ENCODE data around the gene PPM1F. TPM values are rescaled to one million over a fixed set of nuclear protein-coding genes. Genes with fewer than 3 reads are reported as not detected.

Gene PPM1F
- total RNA-seq, 1 donor from 2014 or later = 49.8 TPM

- no peaks in the 10 kb centered on the region for H3K4me1 Mint-ChIP-seq
- no peak for DNase-seq (ENCODE audit: low read depth, low spot score)
- no peaks in the 10 kb centered on the region for H3K27me3 Mint-ChIP-seq (ENCODE audit: low read depth)
- no peak overlapping the region for H3K4me3 Mint-ChIP-seq
- H3K9me3 Mint-ChIP-seq = no peaks in the 10 kb centered on the region
- H3K36me3 Mint-ChIP-seq (ENCODE audit: low read depth) = peaks cover 6% of the 10 kb centered on the region
- no peak for TF ChIP-seq CTCF (conservative IDR thresholded peaks at IDR 0.05)
- H3K27ac Mint-ChIP-seq (ENCODE audit: unreplicated experiment) = no peak overlapping the region
Measured at GRCh38 chr22:21970037-21970799, 17.6 kb upstream of the PPM1F start.

DNA sequence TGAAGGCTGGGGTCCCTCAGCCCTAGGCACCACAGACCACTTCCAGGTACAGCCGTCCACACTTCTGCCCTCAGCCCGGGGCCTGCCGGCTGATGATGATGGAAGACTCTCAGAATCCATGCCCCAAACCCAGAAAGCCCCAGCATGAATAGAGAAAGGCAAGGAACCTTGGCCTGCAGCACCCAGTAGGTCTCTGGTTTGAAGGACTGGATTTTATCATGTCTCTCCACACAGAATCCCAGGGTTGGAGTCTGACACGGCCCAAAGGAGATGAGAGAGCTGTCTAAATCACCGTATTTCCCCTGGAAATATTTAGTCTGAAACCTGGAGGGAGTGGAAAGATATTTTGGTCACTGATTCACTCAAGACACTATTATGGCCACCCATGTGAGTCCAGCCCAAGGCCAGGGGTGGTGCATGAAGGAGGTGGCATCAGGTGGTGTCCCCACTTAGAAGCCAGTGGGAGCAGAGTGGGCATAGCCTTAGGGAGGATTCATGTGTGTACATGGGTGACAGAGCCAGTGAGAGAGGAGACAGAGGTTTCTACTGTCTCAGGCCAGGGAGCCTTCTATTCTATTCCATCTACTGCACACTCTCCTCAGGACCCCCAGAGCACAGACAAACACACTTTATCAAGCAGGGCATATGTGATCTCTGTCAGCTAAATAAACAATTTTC is 15.9 kb upstream of the PPM1F start:
- Mint-ChIP-seq H3K4me1 (no peaks in the 10 kb centered on the region), H3K4me3 (peak overlapping the region; percentile 15), H3K9me3 (no peaks in the 10 kb centered on the region), H3K27me3 (ENCODE audit: low read depth) (no peaks in the 10 kb centered on the region), H3K27ac (ENCODE audit: unreplicated experiment) (peak overlapping the region; percentile 62), H3K36me3 (ENCODE audit: low read depth) (peaks cover 8% of the 10 kb centered on the region)
- no peak for DNase-seq (ENCODE audit: low read depth, low spot score)
- no peak for TF ChIP-seq CTCF (conservative IDR thresholded peaks at IDR 0.05)

DNA sequence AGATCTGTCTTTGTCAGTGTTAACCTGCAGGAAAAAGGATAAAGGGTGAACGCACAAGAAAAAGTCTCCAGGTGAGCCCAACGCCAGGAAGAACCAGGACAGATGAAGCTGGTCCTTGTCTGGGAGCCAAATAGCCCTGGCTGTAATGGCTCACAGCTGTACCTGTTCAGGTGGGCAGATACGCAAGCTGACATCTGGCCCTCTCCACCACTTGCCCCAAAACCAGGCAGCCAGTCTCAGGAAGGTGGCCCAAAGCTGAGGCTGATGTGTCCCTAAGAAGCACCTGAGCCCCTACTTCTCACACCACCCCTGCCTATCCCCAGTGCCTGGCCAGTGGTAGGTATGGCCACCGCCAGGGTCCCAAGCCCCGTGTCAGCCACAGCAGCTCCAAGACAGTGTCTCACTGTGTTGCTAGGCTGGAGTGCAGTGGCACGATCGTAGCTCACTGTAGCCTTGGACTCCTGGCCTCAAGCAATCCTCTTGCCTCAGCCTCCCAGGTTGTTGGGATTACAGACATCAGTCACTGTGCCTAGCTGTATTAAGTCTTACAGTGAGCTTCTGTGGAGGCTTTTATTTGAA is 15.1 kb upstream of the PPM1F start:
- no peak for TF ChIP-seq CTCF (conservative IDR thresholded peaks at IDR 0.05)
- H3K9me3 Mint-ChIP-seq = no peaks in the 10 kb centered on the region
- H3K4me3 Mint-ChIP-seq = no peak overlapping the region
- H3K4me1 Mint-ChIP-seq = no peaks in the 10 kb centered on the region
- DNase-seq (ENCODE audit: low read depth, low spot score) = no peak
- no peak overlapping the region for H3K27ac Mint-ChIP-seq (ENCODE audit: unreplicated experiment)
- H3K36me3 Mint-ChIP-seq (ENCODE audit: low read depth) = peaks cover 8% of the 10 kb centered on the region
- no peaks in the 10 kb centered on the region for H3K27me3 Mint-ChIP-seq (ENCODE audit: low read depth)

DNA sequence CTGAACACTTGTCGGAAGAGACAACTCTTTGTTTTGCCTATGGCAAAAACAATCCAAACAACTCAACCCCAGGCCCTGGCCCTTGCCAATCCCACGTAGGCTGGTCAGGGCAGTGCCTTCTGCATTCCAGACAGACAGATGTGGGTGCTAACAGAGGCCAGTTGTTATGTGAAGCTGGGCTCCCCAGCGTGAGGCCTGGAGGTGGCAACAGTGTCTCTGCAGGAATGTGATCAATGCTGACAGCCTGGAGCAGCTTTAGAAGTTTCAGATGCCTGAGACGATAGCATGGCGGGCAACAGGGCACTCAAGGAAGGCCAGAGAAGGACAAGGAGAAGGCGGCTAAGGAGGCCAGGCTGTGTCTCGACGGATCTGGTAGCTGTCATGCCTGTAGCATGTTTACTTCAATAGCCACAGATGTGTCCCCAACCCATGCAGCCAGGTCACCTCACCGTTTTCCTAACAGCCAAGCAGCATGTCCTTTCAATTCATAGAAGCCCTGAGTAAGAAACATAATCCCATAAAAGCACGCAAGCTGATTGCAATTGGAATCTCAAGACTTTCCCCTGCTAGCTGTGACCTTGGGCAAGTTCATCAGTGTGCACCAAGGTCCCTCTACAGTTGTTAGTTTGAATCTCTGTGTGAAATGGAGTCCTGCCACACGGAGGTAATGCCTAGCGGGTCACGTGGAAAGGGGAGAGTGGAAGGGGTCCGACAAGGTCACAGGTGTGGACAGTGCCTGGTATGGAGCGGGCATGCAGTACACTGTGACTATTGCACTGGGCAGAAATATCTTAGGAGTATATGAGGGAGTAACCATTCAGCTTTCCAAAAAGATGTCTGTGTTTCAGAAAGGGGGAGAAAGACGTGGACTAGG is 14.2 kb upstream of the PPM1F start:
- H3K4me3 Mint-ChIP-seq = no peak overlapping the region
- no peak for TF ChIP-seq CTCF (conservative IDR thresholded peaks at IDR 0.05)
- no peaks in the 10 kb centered on the region for H3K4me1 Mint-ChIP-seq
- DNase-seq (ENCODE audit: low read depth, low spot score) = no peak
- H3K27ac Mint-ChIP-seq (ENCODE audit: unreplicated experiment) = no peak overlapping the region
- no peaks in the 10 kb centered on the region for H3K27me3 Mint-ChIP-seq (ENCODE audit: low read depth)
- no peaks in the 10 kb centered on the region for H3K9me3 Mint-ChIP-seq
- H3K36me3 Mint-ChIP-seq (ENCODE audit: low read depth) = peaks cover 8% of the 10 kb centered on the region

GRCh38 chr22:21965762-21966288 is 13.2 kb upstream of the PPM1F start:
- TF ChIP-seq CTCF (conservative IDR thresholded peaks at IDR 0.05) = no peak
- Mint-ChIP-seq H3K9me3 (no peaks in the 10 kb centered on the region), H3K27me3 (ENCODE audit: low read depth) (no peaks in the 10 kb centered on the region), H3K4me1 (no peaks in the 10 kb centered on the region), H3K27ac (ENCODE audit: unreplicated experiment) (no peak overlapping the region), H3K4me3 (no peak overlapping the region), H3K36me3 (ENCODE audit: low read depth) (peaks cover 8% of the 10 kb centered on the region)
- DNase-seq (ENCODE audit: low read depth, low spot score) = no peak
